Measurements from ENCODE around the gene PRR30.
"Not testable (repeated sequence)": the region's sequence is repeated elsewhere in the genome, so short reads cannot be mapped to it uniquely, and the experiment has no call there.

The PRR30 gene

DNA sequence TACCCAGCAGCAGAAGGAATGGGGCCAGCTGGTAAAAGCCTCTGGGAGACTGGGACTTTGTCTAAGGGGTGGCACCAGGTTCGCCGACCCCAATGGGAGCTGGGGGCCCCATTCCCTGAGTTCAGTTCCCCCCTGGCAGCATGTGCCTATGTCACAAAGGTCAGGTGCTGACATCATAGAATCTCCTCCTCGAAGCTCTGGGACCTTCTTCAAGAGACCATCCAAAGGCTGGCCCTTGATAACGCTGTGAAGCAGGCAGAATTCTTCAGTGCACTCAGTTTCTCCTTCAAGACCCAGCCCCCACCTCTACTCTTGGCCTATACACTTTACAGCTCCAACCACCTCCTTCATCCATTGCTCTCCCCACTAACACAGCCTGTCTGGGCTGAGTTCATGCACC lies at the start of gene PRR30:
Gene PRR30 (minus strand): TSS at position 101 of the 400 bp plus-strand sequence. CDS start 1,081 bp downstream, outside the sequence.
- no peak for DNase-seq

DNA sequence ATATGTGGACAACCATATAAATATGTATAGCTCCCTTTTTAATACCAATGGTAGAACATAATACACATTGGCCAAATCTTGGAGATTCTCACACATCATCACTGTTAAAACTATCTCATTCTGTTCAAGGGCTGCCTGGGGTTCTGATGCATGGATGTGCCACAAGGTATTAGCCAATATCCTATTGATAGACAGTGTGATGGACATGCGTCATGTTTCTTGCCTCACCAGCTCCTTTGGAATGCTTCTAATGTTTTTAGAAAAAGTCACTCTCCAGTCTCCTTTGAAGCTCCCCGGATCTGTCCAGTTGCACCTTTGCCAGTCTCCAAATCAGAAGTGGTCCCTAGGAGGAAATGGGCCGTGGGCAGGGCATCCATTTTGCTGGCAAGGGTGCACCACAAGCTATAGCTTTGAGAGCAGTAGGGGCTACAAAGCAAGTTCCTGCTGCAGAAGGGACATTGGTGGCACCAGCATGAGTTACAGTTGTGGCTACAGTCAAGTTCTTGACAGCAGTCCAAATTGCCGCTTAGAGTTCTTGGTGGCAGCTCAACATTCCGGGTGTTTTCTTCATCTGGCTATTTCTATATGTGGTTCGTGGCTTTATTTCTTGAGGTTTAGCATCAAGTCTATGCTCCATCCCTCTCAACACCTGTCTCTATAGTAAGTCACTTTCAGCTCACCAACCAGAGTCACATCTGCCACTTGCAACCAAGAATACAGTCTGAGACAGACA lies 47.6 kb upstream of the PRR30 start:
- DNase-seq = no peak

DNA sequence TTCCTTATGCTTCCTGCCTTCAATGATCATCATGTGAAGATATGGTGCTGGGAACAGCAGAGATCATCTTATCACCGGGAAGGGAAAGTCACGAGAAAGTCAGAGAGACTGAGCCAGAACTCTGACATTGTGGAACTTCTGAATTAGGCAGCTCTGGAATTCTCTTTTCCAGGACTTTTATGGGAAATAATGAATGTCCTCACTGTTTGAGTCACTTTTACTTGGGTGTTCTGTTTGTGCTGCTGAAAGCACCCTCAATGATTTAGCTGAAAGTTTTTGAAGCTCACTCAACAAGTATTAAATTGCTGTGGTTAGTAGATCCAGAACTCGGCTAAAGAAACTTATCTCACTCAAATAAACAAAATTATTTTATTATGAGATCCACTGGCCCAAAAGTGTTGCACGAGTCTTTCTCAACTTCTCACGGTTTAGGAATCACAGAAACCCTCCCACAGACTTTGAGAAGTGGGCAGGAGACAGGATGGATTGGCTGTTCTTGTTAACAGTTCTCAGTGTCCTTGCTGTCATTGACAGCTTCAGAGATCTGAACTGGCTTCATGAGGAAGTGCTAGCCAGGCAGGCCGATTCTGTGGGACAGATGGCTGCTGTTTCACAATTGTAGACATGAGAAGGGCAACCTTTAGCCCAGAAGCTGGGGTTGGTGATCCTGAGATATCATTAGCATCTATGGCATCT lies 46.3 kb upstream of the PRR30 start:
- no peak for DNase-seq

DNA sequence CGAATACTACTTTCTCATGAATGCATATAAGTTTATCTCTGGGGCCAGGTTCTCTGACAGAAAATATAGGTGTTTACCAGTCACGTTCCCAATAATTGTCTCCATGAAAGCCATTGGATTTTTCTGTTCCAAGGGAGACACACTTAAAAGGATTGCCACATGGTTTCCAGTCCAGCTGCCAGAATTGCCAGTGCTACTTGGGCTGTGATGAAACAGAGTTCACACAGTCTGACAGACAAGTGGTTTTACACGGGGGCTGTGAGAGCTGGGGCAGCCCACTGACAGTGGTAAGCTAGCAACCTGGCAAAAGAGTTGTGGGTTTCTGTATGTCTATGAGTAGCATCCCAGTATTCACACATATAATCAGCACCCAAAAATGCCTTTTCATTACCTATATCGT lies 44.9 kb upstream of the PRR30 start:
- DNase-seq = no peak

DNA sequence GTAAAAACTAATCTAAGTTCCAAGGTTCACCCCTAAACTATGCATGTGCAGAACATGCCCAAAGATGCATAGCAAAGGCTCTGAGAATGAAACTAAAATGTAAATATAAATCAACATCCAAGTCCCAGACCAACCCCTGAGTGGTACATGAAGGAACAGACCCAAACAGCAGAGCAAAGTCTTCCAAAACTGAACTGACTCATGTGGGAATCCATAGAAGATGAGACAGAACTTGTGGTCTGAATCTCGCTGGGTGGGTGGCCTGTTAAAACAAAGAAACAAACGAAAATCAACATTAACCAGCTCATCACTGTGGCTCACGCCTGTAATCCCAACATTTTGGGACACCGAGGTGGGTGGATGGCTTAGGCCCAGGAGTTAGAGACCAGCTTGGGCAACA lies 43.1 kb upstream of the PRR30 start:
- DNase-seq = no peak

DNA sequence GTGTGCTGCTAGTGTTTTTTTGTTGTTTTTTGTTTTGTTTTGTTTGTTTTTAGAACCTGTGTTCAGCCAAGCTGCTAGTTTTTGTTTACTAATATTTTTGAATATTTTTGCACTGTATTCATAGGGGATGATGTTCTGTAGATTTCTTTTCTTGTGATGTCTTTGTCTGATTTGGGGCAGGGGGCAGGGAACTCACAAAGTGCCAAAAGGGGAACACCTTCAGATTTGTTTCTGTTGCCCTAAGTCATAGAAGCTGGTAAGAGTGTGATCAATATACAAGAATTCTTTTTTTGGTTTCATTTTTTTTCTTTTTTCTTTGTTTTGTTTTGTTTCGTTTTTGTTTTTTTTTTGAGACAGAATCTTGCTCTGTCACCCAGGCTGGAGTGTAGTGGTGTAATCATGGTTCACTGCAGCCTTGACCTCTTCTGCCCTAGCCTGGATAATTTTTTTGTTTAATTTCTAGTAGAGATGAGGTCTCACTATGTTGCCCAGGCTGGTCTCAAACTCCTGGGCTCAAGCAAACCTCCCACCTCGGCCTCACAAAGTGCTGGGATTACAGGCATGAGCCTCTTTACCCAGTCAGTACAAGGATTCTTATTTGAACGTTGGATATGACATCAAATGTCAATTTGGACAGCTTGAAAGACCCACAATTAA lies 40.3 kb upstream of the PRR30 start:
- DNase-seq = no peak

DNA sequence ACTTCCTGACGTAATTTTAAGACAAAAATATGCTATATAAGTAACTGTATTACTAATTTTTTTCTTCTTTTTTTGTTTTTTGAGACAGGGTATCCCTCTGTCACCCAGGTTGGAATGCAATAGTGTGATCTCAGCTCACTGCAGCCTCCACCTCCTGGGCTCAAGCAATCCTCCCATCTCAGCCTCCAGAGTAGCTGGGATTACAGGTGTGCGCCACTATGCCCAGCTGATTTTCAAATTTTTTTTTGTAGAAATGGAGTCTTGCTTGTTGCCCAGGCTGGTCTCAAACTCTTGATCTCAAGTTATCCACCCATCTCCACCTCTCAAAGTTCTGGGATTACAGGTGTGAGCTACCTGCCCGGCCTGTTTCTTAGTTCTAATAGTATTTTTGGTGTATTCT lies 39.3 kb upstream of the PRR30 start:
- DNase-seq = no peak

DNA sequence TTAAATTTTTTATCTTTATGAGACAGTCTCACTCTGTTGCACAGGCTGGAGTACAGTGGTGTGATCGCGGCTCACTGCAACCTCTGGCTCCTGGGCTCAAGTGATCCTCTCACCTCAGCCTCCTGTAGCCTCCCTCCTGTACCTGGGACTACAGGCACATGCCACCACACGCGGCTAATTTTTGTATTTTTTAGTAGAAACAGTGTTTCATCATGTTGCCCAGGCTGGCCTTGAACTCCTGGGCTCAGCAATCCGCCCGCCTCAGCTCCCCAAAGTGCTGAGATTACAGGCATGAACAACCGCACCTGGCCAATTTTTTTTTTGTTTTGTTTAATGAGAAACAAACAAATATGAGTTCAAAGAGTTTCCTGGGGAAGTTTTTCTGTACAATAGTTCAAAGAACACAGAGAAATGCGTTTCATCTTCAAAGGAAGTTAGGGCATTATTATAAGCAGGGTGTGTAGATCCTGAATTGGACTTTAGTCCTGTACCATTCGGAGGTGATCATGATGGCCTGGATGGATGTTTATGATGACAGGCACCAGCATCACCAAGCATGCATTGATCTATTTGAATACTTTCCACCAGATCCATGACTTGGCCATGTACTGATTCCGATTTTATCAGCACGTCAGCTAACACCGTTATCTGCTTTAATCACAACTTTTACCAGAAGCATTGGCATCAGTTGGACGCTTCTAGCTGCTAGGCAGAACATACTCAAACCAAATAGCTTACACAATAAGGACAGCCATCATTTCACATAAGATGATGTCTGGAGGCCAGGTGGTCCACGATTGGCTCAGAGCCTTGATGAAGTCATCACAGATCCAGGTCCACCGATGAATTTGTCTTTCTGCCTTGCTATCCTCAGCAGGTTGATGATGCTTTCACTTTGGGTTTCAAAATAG lies 38.5 kb upstream of the PRR30 start:
- no peak for DNase-seq

DNA sequence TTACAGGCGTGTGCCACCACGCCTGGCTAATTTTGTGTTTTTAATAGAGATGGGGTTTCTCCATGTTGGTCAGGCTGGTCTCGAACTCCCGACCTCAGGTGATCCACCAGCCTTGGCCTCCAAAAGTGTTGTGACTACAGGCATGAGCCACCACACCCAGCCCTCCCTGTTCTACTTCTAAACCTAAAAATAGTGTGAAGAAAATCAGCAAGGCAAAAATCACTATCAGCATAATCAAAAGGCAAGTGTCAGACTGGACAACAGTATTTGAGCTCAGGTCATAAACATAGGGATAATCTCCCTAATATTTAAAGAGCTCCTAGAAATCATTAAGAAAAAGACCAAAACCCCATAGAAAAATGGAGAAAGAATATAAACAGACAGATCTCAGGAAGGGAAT lies 36.6 kb upstream of the PRR30 start:
- DNase-seq = not testable (repeated sequence)

DNA sequence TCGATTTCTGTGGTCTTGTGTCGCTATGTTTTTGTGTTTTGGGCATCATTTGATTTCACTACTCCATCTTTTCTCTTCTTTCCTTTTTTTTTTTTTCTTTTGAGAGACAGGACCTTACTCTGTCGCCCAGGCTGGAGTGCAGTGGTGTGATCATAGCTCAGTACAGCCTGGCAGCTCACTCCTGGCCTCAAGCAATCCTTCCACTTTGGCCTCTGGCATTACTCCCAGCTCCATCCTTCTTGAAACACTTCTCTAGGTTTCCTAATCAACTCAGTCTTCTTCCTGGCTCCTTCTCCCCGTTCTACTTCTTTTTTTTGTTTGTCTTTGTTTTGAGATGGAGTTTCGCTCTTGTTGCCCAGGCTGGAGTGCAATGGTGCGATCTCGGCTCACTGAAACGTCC lies 36.1 kb upstream of the PRR30 start:
- no peak for DNase-seq

DNA sequence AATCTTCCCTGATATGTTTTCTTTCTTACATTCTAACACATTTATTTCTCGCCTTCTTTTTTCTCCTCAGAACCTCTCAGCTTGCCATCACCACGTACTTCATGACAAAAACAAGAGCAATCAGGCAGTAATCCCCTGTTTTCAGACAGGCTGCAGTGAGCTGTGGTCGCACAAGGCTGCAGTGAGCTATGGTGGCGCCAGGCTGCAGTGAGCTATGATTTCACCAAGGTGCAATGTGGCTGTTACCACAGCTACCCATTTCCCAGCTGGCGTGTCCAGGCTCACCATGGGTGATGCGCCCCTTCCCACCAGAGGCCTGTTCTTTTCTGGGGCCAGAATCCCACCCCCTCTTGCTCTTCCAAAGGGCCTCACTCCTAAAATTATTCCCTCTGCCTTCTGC lies 35.4 kb upstream of the PRR30 start:
- no peak for DNase-seq

DNA sequence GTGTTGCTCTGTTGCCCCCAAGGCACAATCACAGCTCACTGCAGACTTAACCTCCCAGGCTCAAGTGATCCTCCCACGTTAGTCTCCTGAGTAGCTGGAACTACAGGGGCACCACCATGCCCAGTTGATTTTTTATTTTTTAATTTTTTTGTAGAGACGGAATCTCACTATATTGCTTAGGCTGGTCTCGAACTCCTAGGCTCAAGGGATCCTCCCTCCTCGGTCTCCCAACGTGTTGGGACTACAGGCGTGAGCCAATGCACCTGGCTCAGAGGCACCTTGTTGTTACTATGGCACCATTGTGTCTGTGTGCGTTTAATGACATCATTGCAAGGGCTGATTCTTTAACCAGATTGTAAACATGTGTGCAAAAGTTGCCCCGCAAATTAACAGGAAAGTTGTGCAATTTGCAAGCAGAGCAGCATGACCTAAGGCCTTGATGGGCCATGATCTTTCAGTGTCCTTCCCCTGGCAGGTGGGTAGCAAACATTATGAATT lies 32.2 kb upstream of the PRR30 start:
- no peak for DNase-seq

DNA sequence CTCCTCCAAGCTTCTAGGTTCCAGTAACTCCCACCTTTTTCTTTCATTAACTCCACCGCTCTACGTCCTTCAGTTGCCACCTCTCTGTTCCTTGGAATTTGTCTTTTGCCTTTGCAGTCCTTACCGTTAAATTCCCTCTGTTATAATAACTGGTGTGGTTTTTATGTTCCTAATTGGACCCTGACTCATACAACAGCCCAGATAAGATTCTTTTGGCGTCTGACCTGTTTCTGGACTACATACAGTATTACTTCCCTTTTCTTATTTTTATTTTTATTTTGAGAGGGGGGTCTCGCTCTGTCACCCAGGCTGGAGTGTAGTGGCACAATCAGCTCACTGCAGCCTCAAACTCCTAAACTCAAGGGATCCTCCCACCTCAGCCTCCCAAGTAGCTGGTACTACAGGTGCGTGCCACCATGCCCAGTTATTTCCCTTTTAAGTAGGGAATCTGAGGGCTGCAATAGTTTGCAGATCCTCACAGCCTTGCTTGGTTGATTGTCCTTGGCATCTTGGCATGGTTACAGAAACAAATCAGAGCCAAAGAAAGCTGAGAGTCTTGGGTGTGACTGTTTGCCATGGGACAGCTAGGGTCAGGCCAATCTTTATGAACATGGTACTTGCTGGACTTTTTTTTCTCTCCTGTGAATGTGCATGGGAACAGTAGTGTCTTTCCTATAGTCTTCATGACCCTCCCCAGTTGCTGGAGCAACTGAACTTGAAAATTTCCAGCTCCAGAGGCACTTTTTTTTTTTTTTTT lies 31.5 kb upstream of the PRR30 start:
- no peak for DNase-seq

DNA sequence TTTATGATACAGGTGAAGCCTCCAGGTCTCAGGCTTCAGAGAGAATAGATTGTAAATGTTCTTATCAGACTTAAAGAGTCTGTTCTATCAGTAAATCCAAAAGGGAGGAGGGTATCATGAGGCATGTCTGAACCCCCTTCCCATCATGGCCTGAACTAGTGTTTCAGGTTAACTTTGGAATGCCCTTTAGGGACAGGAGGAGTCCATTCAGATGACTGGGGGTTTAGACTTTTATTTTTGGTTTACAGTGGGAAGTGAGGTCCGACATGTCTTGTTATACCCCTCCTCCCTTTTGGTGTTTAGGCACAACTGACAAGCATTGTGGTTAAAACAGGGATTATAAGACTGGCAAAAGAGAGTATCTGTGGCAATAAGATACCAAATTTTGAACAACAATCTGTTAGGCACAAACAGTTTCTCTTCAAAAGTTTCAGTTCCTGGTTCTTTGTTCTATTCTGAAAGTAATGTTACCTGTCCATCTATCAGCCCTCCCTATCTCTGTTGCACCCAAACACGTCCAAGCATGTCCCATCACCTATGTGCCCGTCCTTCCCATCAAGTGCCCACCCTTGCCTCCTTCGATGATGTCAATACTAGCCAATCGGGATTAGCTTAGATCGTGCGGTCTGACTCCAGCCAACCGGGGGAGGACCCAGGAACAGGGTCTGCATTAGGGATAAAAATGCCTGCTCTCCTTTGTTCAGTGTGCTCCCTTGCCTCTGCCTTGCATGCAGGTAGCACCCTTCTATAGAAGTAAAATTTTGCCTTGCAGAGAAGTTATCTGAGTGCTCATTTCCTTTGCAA lies 26.0 kb upstream of the PRR30 start:
- no peak for DNase-seq

DNA sequence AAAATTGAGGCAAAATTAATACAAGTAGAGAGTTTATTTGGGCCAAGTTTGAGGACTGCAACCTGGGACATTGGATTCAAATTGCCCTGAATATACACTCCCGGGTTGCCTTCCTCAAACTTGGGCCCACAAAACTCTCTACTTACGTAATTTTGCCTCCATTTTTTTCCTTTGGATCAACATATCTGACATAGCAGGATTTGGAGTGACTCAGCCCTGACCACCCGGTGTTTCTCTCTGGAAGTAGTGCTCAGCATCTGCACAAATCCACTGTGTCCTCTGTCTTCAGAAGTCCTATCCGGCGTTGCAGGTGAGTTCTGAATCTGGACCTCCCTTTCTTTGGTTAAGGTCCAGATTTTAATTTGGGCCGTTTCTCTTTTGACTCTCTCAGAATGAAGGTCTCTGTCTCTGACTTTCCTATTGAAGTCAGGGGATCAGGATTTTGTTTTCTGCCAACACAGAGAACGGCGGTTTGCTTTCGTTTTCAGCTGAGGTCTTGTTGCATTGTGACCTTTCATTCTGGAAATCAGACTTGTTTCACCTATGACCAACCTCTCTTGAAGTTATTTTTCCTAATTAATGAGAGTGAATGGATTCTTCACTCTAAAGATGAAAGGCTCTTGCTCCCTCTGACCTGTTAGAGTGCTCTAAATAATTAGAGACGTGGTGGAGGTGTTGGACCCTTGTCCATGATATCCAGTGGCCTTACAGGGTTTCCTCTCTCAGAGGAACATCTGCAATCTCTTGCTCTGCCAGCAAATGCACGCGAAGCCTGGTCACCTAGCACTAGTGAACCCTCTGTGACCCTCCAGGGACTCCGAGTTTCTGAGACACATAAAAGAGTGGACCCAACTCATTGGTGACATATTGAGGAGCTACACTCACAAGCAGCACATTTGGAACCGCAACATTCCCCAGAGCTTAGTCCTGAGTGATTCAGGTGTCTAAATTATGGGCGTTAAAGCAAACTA lies 23.2 kb upstream of the PRR30 start:
- DNase-seq = no peak

DNA sequence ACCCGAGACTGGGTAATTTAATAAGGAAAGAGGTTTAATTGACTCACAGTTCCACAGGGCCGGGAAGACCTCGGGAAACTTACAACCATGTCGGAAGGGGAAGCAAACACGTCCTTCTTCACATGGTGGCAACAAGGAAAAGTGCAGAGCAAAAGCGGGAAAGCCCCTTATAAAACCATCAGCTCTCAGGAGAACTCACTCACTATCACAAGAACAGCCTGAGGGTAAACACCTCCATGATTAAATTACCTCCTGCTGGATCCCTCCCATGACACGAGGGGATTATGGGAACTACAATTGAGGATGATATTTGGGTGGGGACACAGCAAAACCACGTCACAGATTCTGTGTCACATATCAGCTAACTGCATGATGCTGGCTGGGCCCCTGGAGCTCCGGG lies 21.0 kb upstream of the PRR30 start:
- DNase-seq = no peak

DNA sequence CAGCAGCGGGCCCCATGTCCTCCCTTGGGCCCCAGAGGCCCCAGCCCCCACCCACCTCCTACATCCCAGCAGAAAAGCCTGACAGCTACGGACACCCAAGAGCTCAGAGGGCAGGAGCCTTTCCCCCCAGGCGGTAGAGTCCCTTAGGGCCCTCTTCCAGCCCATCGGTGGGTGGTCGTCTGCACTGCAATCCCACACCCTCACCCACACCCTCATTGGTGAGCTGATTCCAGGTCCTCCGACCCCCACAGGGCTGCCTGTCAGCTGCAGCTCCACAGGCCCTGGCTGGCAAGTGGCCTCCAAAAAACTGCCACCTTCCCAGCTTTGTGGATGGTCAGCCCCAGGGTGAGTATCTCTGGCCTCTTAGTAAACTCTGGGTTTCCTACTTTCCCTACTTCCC lies 20.1 kb upstream of the PRR30 start:
- DNase-seq = no peak

DNA sequence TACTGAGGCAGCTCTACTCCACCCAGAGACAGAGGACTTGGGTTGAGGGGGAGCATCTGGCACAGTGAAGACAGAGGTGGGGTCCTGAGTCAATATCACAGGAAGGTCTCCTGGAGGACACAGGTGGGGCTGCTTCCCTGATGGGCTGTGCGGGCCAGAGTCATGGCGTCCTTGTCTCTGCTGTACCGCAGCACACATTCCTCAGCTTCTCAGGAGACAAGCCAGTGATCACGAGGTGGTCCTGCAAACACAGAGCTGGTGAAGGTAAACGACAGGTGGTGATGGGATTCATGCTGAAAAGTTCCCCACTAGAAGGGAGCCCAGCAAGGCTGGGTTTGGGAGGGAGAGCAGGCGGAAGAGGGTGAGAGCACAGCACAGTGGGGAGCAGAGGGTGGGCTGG lies 19.3 kb upstream of the PRR30 start:
- DNase-seq = no peak

DNA sequence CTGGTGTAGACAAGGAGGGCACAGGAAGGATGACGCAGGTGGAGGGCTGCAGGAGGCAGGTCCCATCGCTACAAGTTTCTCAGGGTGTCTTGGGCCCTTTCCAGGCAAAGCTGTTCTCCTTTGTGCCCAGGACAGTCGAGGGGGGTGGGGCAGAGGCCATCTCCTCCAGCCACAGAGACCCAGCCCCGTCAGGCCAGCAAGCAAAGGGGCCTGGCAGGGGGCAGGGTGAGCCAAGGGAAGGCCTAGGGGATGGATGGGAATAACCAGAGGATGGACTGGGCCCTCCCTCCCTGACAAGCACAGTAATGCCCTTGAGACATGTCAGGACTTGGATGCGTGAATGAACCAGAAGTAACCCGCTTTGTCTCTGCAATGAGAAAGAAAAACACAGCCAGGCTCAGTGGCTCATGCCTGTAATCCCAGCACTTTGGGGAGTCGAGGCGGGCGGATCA lies 15.9 kb upstream of the PRR30 start:
- no peak for DNase-seq

DNA sequence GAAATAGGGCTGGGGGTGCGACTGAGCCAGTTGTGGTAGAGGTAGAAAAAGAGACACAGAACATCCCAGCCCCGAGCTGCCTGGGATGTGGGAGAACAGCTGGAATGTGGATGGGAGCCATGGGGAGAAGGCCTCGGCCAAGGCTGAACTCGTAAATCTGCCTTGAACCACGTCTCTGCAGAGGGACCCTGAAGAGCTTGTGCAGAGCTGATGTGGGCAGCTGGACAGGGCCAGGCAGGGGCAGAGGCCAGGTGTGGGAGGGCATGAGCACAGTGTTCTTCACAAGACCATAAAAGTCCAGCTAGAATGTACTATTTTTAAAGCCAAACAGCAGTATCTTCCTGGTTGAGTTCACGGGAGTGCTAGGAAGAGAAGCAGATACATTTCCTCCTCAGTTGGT lies 15.3 kb upstream of the PRR30 start:
- no peak for DNase-seq

All from CD4-positive, alpha-beta T cell treated with Interleukin-15 for 1 hour (primary cell).